NCI-H2081 treated with DMSO at 0.1 percent for 48 hours (cell line): ENCODE results near the gene AHCYL1.

ENCODE experiments used
- DNase-seq: peaks from one replicate; lab custom pipeline; 2025; lab: John Stamatoyannopoulos, UW

Gene AHCYL1

GRCh38 chr1:110060662-110061060 lies 76.1 kb downstream of the AHCYL1 start:
- DNase-seq, result no peak

GRCh38 chr1:110061341-110061740 lies 76.8 kb downstream of the AHCYL1 start:
- DNase-seq, result no peak

GRCh38 chr1:110062612-110063011 lies 78.0 kb downstream of the AHCYL1 start:
- DNase-seq, result no peak

- no peak for DNase-seq
Measured at GRCh38 chr1:110063781-110064180, 79.2 kb downstream of the AHCYL1 start.

- no peak for DNase-seq
Measured at GRCh38 chr1:110064576-110065337, 80.2 kb downstream of the AHCYL1 start.

- no peak for DNase-seq
Measured at GRCh38 chr1:110065841-110066240, 81.3 kb downstream of the AHCYL1 start.

- DNase-seq, result no peak
Measured at GRCh38 chr1:110067479-110067892, 82.9 kb downstream of the AHCYL1 start.

- no peak for DNase-seq
Measured at GRCh38 chr1:110067893-110068645, 83.5 kb downstream of the AHCYL1 start.

- no peak for DNase-seq
Measured at GRCh38 chr1:110068646-110069403, 84.3 kb downstream of the AHCYL1 start.

GRCh38 chr1:110069404-110070281 lies 85.1 kb downstream of the AHCYL1 start:
- no peak for DNase-seq

GRCh38 chr1:110070282-110070669 lies 85.7 kb downstream of the AHCYL1 start:
- DNase-seq, result no peak

GRCh38 chr1:110070671-110071242 lies 86.2 kb downstream of the AHCYL1 start, which contains the start of gene ALX3:
TSS of gene ALX3 (minus strand) at chr1:110070672. CDS start at chr1:110070612, 60 bp downstream.
- DNase-seq, result no peak
